Neuronal stem cell (in vitro differentiated cells): ENCODE measurements around the gene KDM1A.

Experiments used
- DNase-seq: peaks from one replicate; pipeline ENCODE4 v3.0.0-alpha.2; 2013; ENCODE audit warnings: low spot score
- H2AFZ ChIP-seq: one replicate; pipeline ENCODE4 v1.6.1; 2013; ENCODE audit warnings: mild to moderate bottlenecking, low read length, inconsistent platforms
- H2AK5ac ChIP-seq: 2 replicates; pipeline ENCODE4 v1.6.1; 2013; ENCODE audit warnings: low read depth, mild to moderate bottlenecking, inconsistent platforms, low read length, moderate library complexity, mixed read lengths
- H2BK120ac ChIP-seq: 2 replicates; pipeline ENCODE4 v1.6.1; 2013; ENCODE audit warnings: low read depth, mild to moderate bottlenecking, inconsistent platforms, low read length, moderate library complexity, mixed read lengths
- H2BK12ac ChIP-seq: one replicate; pipeline ENCODE4 v1.6.1; 2013; ENCODE audit warnings: low read length, inconsistent platforms
- H2BK15ac ChIP-seq: 2 replicates; pipeline ENCODE4 v1.6.1; 2013; ENCODE audit warnings: mild to moderate bottlenecking, low read length, inconsistent platforms, mixed read lengths
- H2BK5ac ChIP-seq: one replicate; pipeline ENCODE4 v1.6.1; 2013; ENCODE audit warnings: inconsistent platforms, mild to moderate bottlenecking, low read length, moderate library complexity
- H3K14ac ChIP-seq: one replicate; pipeline ENCODE4 v1.6.1; 2013; ENCODE audit warnings: low read length, inconsistent platforms
- H3K18ac ChIP-seq: 2 replicates; pipeline ENCODE4 v1.6.1; 2013; ENCODE audit warnings: low read length, inconsistent platforms
- H3K23ac ChIP-seq: 2 replicates; pipeline ENCODE4 v1.6.1; 2013; ENCODE audit warnings: low read depth, mild to moderate bottlenecking, mixed read lengths, low read length, inconsistent platforms; ENCODE audit not compliant: poor library complexity
- H3K27ac ChIP-seq: replicated peaks from 3 replicates; pipeline ENCODE4 v1.5.1; 2013; ENCODE audit warnings: low read length, inconsistent platforms
- H3K27me3 ChIP-seq, 3 experiments: 2 replicates each; pipeline ENCODE4 v1.6.1; 2013; ENCODE audit warnings: low read length in 3 of 3, mild to moderate bottlenecking in 2 of 3, inconsistent platforms in 1 of 3, low read depth in 1 of 3, mixed read lengths in 1 of 3, moderate library complexity in 1 of 3; ENCODE audit not compliant: control insufficient read depth in 3 of 3, insufficient read depth in 3 of 3
- H3K36me3 ChIP-seq, 2 donors: replicated peaks in 1 of 2; 2 replicates each; pipeline ENCODE4 v1.6.1; 2013; ENCODE audit warnings: low read length in 2 of 2; ENCODE audit not compliant: control insufficient read depth in 2 of 2, insufficient read depth in 2 of 2
- H3K4ac ChIP-seq: 2 replicates; pipeline ENCODE4 v1.6.1; 2013; ENCODE audit warnings: inconsistent platforms, mild to moderate bottlenecking, low read length, moderate library complexity
- H3K4me1 ChIP-seq, 2 donors: 1 replicate in 1 of 2; 2 replicates in 1 of 2; pipeline ENCODE4 v1.6.1; 2013; ENCODE audit warnings: low read length in 2 of 2, low read depth in 1 of 2; ENCODE audit not compliant: control insufficient read depth in 2 of 2, insufficient read depth in 1 of 2
- H3K4me2 ChIP-seq: one replicate; pipeline ENCODE4 v1.6.1; 2013; ENCODE audit warnings: mild to moderate bottlenecking, low read length, inconsistent platforms; ENCODE audit not compliant: insufficient read depth, poor library complexity, severe bottlenecking
- H3K4me3 ChIP-seq, 2 donors: 2 replicates each; pipeline ENCODE4 v1.5.1; 2013; ENCODE audit warnings: low read length in 2 of 2, mild to moderate bottlenecking in 2 of 2, inconsistent platforms in 1 of 2, moderate library complexity in 1 of 2
- H3K79me1 ChIP-seq: one replicate; pipeline ENCODE4 v1.6.1; 2013; ENCODE audit warnings: low read depth, mild to moderate bottlenecking, inconsistent platforms, low read length, moderate library complexity
- H3K9ac ChIP-seq: one replicate; pipeline ENCODE4 v1.6.1; 2013; ENCODE audit warnings: mild to moderate bottlenecking, low read depth, low read length, inconsistent platforms; ENCODE audit not compliant: poor library complexity
- H3K9me3 ChIP-seq, 2 donors: replicated peaks in 1 of 2; 2 replicates each; pipeline versions ENCODE3 to v1.6.1; 2013; ENCODE audit warnings: low read length in 2 of 2, mild to moderate bottlenecking in 2 of 2, inconsistent platforms in 1 of 2, low read depth in 1 of 2, mixed read lengths in 1 of 2, moderate library complexity in 1 of 2; ENCODE audit not compliant: control insufficient read depth in 2 of 2, insufficient read depth in 1 of 2
- H4K8ac ChIP-seq: one replicate; pipeline ENCODE4 v1.6.1; 2013; ENCODE audit warnings: low read depth, mild to moderate bottlenecking, inconsistent platforms, low read length, moderate library complexity
- H4K91ac ChIP-seq: one replicate; pipeline ENCODE4 v1.6.1; 2013; ENCODE audit warnings: low read length, low read depth, mild to moderate bottlenecking, inconsistent platforms; ENCODE audit not compliant: poor library complexity
- WGBS, 2 donors: extraction: QIAGEN DNeasy Blood & Tissue Kit; methylation state at CpG; one replicate each; pipeline ENCODE4 v1.1.7; 2013; ENCODE audit warnings: missing lambda C conversion rate in 2 of 2, mixed read lengths in 1 of 2; ENCODE audit not compliant: insufficient read length in 2 of 2, insufficient replicate concordance in 1 of 2; ENCODE audit errors: extremely low coverage in 2 of 2; 5-methylcytosine and 5-hydroxymethylcytosine counted together

KDM1A gene

DNA sequence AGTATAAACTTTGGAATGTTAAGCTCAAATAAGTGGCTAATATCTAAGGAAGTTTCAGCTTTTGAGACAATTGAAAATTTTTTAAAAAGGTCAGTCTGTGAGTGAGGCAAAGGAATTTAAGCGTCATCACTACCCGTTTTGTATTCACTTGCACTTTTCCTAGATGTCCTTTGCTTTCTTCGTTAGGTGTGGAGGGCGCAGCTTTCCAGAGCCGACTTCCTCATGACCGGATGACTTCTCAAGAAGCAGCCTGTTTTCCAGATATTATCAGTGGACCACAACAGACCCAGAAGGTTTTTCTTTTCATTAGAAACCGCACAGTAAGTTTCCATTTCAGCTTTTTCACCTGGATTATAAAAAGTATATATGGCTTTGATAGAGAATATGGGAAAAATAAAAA is 30.9 kb downstream of the KDM1A start:
- Histone ChIP-seq H3K79me1 (no peaks in the 10 kb centered on the region), H3K23ac (no peak overlapping the region), H2BK120ac (no peak overlapping the region), H2AFZ (no peak overlapping the region), H3K9ac (no peak overlapping the region), H3K4ac (no peak overlapping the region), H2AK5ac (no peak overlapping the region), H2BK5ac (no peak overlapping the region), H3K27me3 (no peaks in the 10 kb centered on the region), H3K27ac (no peak overlapping the region), H3K9me3 (no peaks in the 10 kb centered on the region), H4K91ac (no peak overlapping the region), H3K18ac (no peak overlapping the region), H3K36me3 (peaks cover 9 to 96% of the 10 kb centered on the region in 2 donors), H3K4me3 (no peak overlapping the region), H3K4me1 (no peaks in the 10 kb centered on the region), H2BK15ac (no peak overlapping the region), H4K8ac (no peak overlapping the region), H3K14ac (no peak overlapping the region), H3K4me2 (no peak overlapping the region), H2BK12ac (no peak overlapping the region)
- WGBS, 2 donors, result no CpG with 5 or more reads among the region's 7 CpGs
- DNase-seq, result no peak

DNA sequence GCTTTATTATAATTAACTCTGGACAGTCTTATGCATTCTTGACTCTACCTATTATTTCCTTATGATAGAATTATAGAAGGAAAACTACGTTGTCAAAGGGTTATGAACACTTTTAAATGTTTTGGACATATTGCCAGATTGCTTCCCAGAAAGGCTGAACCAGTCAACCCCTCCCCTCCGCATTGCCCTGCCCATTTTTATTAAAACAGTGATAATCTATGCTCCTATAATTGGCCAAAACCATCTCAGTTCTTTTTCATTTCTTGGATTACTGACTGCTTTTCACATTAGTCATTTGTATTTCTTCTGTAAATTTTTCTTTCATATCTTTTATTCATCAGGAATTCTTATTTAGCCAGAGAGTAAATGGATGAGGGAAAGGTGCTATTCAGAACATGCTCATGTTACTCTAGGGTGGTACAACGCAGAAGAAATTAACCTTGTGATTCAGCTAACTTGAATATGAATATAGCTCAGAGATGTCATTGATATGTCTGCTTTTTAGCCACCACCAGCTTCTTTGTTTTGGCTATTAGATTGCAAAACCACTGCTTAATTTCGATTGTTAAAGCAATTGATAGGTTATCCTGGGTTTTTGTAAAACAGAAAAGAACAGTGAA is 32.1 kb downstream of the KDM1A start:
- WGBS, 2 donors, result no CpG with 5 or more reads among the region's 4 CpGs
- Histone ChIP-seq H3K27ac (no peak overlapping the region), H3K27me3 (no peaks in the 10 kb centered on the region), H3K4me3 (no peak overlapping the region), H2BK12ac (no peak overlapping the region), H3K4me2 (no peak overlapping the region), H3K9ac (no peak overlapping the region), H3K9me3 (no peaks in the 10 kb centered on the region), H3K14ac (no peak overlapping the region), H2BK120ac (no peak overlapping the region), H3K36me3 (peaks cover 9 to 96% of the 10 kb centered on the region in 2 donors), H2BK5ac (no peak overlapping the region), H4K8ac (no peak overlapping the region), H2BK15ac (no peak overlapping the region), H3K4ac (no peak overlapping the region), H4K91ac (no peak overlapping the region), H3K4me1 (no peaks in the 10 kb centered on the region), H3K23ac (no peak overlapping the region), H2AK5ac (no peak overlapping the region), H2AFZ (no peak overlapping the region), H3K79me1 (no peaks in the 10 kb centered on the region), H3K18ac (no peak overlapping the region)
- DNase-seq, result no peak

DNA sequence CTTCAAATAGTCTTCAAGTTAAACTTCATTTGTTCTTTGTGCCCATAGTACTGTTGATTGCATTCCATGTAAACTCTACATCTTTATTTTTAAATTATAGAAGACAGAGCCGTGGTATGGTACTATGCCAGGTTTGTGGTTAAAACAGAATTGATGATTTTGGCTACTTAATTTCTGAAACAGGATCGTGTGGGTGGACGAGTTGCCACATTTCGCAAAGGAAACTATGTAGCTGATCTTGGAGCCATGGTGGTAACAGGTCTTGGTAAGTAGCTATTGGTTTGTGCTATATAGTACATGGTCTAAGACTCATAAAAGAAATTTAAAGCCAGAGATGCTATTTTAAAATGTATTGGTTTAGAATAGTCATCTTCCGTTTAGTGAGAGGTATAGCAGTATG is 38.0 kb downstream of the KDM1A start:
- Histone ChIP-seq H3K9me3 (no peaks in the 10 kb centered on the region), H2BK120ac (no peak overlapping the region), H3K36me3 (peaks cover 37 to 100% of the 10 kb centered on the region in 2 donors), H3K23ac (no peak overlapping the region), H3K4me3 (no peak overlapping the region), H2AFZ (no peak overlapping the region), H2AK5ac (no peak overlapping the region), H2BK5ac (no peak overlapping the region), H3K9ac (no peak overlapping the region), H3K4me1 (no peaks in the 10 kb centered on the region), H2BK12ac (no peak overlapping the region), H3K4ac (no peak overlapping the region), H4K91ac (no peak overlapping the region), H3K79me1 (no peaks in the 10 kb centered on the region), H4K8ac (no peak overlapping the region), H3K18ac (no peak overlapping the region), H3K27me3 (no peaks in the 10 kb centered on the region), H3K14ac (no peak overlapping the region), H3K4me2 (no peak overlapping the region), H3K27ac (no peak overlapping the region), H2BK15ac (no peak overlapping the region)
- DNase-seq, result no peak
- no CpG with 5 or more reads among the region's 5 CpGs for WGBS, 2 donors

DNA sequence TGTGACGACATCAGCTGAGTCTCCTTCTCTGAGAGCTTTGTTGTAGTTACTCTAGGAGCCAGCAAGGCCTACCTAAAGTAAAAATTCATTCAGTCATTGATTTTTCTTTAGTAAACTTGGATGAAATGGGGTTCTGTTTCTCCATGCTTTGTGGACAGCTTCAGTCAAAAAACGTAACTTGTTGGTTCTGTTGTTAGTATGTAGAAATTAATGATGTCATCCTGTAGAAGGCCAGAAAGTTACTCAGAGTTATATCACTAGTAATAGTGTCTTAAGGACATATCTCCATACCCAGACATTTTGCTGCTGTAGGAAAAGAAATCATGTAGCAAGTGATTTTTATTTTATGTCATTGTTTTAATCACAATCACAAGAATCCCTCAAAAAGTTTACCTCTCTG is 43.0 kb downstream of the KDM1A start:
- H4K8ac ChIP-seq, result no peak overlapping the region
- no peak for DNase-seq
- H2AFZ ChIP-seq, result no peak overlapping the region
- H3K79me1 ChIP-seq, result no peaks in the 10 kb centered on the region
- no peaks in the 10 kb centered on the region for H3K4me1 ChIP-seq
- no peak overlapping the region for H2BK5ac ChIP-seq
- H3K27me3 ChIP-seq, result no peaks in the 10 kb centered on the region
- H3K9me3 ChIP-seq, result no peaks in the 10 kb centered on the region
- H3K4me3 ChIP-seq, result no peak overlapping the region
- no peak overlapping the region for H3K18ac ChIP-seq
- WGBS, 2 donors, result no CpG with 5 or more reads among the region's 2 CpGs
- H3K23ac ChIP-seq, result no peak overlapping the region
- no peak overlapping the region for H2BK15ac ChIP-seq
- no peak overlapping the region for H3K14ac ChIP-seq
- H2BK12ac ChIP-seq, result no peak overlapping the region
- no peak overlapping the region for H3K4ac ChIP-seq
- no peak overlapping the region for H3K27ac ChIP-seq
- H3K36me3 ChIP-seq, result peaks cover 47 to 99% of the 10 kb centered on the region in 2 donors
- no peak overlapping the region for H4K91ac ChIP-seq
- no peak overlapping the region for H3K4me2 ChIP-seq
- no peak overlapping the region for H2AK5ac ChIP-seq
- H2BK120ac ChIP-seq, result no peak overlapping the region
- H3K9ac ChIP-seq, result no peak overlapping the region
